Ishikawa (cell line): ENCODE measurements around the gene SERPINB5.

Experiments
- CEBPB ChIP-seq: IDR thresholded peaks from 2 replicates; pipeline ENCODE4 v1.6.1; 2012
- CREB1 ChIP-seq: IDR thresholded peaks from 2 replicates; pipeline ENCODE4 v1.6.1; 2012; ENCODE audit warnings: low read depth
- EGR1 ChIP-seq: IDR thresholded peaks from 2 replicates; pipeline ENCODE4 v1.6.1; 2012
- EP300 ChIP-seq: IDR thresholded peaks from 2 replicates; pipeline ENCODE4 v1.6.1; 2012; ENCODE audit warnings: borderline replicate concordance
- FOXM1 ChIP-seq: IDR thresholded peaks from 2 replicates; pipeline ENCODE4 v1.6.1; 2012; ENCODE audit warnings: low read depth, borderline replicate concordance
- NFIC ChIP-seq: IDR thresholded peaks from 2 replicates; pipeline ENCODE4 v1.6.1; 2012
- RAD21 ChIP-seq: IDR thresholded peaks from 2 replicates; pipeline ENCODE4 v1.6.1; 2012; ENCODE audit warnings: low read depth
- TAF1 ChIP-seq: IDR thresholded peaks from 2 replicates; pipeline ENCODE4 v1.6.1; 2012; ENCODE audit warnings: low read depth, mild to moderate bottlenecking
- TCF12 ChIP-seq: IDR thresholded peaks from 2 replicates; pipeline ENCODE4 v1.6.1; 2012; ENCODE audit warnings: low read depth
- TEAD4 ChIP-seq: IDR thresholded peaks from 2 replicates; pipeline ENCODE4 v1.6.1; 2012
- USF1 ChIP-seq: IDR thresholded peaks from 2 replicates; pipeline ENCODE4 v1.6.1; 2012
- YY1 ChIP-seq: IDR thresholded peaks from 2 replicates; pipeline ENCODE4 v1.6.1; 2012; ENCODE audit warnings: low read depth
- ZBTB7A ChIP-seq: IDR thresholded peaks from 2 replicates; pipeline ENCODE4 v1.6.1; 2012; ENCODE audit warnings: low read depth
- TF ChIP-seq, protein P1 (sequence below): IDR thresholded peaks from 2 replicates; pipeline ENCODE4 v1.6.1; 2012
- TF ChIP-seq, protein P2 (sequence below): IDR thresholded peaks from 2 replicates; pipeline ENCODE4 v1.6.1; 2012; ENCODE audit warnings: low read depth, mild to moderate bottlenecking

SERPINB5 gene

GRCh38 chr18:63480476-63480875 lies 3.7 kb downstream of the SERPINB5 start:
- TF ChIP-seq, protein P1, sequence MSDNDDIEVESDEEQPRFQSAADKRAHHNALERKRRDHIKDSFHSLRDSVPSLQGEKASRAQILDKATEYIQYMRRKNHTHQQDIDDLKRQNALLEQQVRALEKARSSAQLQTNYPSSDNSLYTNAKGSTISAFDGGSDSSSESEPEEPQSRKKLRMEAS = no peak
- TF ChIP-seq TCF12 = no peak
- TF ChIP-seq, protein P2, sequence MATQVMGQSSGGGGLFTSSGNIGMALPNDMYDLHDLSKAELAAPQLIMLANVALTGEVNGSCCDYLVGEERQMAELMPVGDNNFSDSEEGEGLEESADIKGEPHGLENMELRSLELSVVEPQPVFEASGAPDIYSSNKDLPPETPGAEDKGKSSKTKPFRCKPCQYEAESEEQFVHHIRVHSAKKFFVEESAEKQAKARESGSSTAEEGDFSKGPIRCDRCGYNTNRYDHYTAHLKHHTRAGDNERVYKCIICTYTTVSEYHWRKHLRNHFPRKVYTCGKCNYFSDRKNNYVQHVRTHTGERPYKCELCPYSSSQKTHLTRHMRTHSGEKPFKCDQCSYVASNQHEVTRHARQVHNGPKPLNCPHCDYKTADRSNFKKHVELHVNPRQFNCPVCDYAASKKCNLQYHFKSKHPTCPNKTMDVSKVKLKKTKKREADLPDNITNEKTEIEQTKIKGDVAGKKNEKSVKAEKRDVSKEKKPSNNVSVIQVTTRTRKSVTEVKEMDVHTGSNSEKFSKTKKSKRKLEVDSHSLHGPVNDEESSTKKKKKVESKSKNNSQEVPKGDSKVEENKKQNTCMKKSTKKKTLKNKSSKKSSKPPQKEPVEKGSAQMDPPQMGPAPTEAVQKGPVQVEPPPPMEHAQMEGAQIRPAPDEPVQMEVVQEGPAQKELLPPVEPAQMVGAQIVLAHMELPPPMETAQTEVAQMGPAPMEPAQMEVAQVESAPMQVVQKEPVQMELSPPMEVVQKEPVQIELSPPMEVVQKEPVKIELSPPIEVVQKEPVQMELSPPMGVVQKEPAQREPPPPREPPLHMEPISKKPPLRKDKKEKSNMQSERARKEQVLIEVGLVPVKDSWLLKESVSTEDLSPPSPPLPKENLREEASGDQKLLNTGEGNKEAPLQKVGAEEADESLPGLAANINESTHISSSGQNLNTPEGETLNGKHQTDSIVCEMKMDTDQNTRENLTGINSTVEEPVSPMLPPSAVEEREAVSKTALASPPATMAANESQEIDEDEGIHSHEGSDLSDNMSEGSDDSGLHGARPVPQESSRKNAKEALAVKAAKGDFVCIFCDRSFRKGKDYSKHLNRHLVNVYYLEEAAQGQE = no peak
- TF ChIP-seq ZBTB7A = no peak
- no peak for TF ChIP-seq FOXM1
- TF ChIP-seq TAF1 = no peak
- no peak for TF ChIP-seq EGR1
- no peak for TF ChIP-seq CEBPB
- TF ChIP-seq CREB1 = no peak
- no peak for TF ChIP-seq RAD21
- no peak for TF ChIP-seq EP300
- no peak for TF ChIP-seq YY1
- no peak for TF ChIP-seq USF1
- TF ChIP-seq TEAD4 = no peak
- TF ChIP-seq NFIC = no peak

DNA sequence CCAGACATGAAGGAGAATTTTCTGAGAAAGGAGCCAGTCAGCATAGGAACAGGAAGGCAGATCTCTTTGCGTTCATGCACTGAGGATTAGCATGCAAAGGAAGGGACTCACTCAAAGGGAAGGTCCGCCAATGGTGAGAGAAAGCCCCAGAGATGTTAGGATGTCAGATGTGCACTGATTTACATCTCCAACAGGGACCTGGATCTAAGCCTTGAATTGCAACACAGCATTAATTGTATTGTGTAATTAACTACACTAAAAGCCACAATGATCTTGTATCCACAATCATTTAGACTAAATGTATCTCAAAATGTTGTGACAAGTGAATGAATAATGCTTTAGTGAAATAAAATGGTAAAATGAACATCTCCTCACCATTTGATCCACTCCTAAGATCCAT lies 4.2 kb downstream of the SERPINB5 start:
- no peak for TF ChIP-seq FOXM1
- no peak for TF ChIP-seq EGR1
- no peak for TF ChIP-seq EP300
- TF ChIP-seq CEBPB = no peak
- TF ChIP-seq, protein P2 = no peak
- no peak for TF ChIP-seq RAD21
- no peak for TF ChIP-seq TEAD4
- TF ChIP-seq YY1 = no peak
- no peak for TF ChIP-seq TCF12
- no peak for TF ChIP-seq ZBTB7A
- TF ChIP-seq USF1 = no peak
- TF ChIP-seq CREB1 = no peak
- TF ChIP-seq, protein P1 = no peak
- no peak for TF ChIP-seq NFIC
- no peak for TF ChIP-seq TAF1

DNA sequence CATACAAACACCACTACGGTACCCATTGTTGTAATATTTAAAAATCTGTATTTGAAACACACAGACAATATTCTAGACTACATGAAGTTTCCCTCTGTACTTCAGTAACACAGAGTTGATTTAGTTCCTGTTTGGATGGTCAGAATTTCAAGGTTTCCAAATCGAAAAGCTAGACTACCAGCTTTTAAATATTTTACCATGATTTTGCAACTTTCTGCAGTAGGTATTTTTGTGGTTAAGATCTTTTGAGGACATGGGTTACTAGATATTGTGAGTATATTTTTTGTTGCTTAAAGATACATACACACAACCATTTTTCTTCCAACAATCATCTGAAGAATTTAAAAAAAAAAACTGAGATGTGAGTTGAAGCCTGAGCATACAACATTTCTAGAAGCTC lies 10.9 kb downstream of the SERPINB5 start:
- TF ChIP-seq ZBTB7A (no peak), NFIC (no peak), USF1 (no peak), EP300 (no peak), CEBPB (no peak), TAF1 (no peak), CREB1 (no peak), FOXM1 (no peak), TCF12 (no peak), TEAD4 (no peak), EGR1 (no peak), YY1 (no peak), RAD21 (no peak)
- TF ChIP-seq, protein P2 = no peak
- TF ChIP-seq, protein P1 = no peak

GRCh38 chr18:63488160-63488559 lies 11.4 kb downstream of the SERPINB5 start:
- TF ChIP-seq TCF12 (no peak), EGR1 (no peak), CEBPB (no peak), RAD21 (no peak), CREB1 (no peak), YY1 (no peak)
- TF ChIP-seq, protein P1 = no peak
- TF ChIP-seq, protein P2 = no peak
